Left lobe of liver (tissue), 2 donors: ENCODE results near the gene KPRP. TPM values are rescaled to one million over a fixed set of nuclear protein-coding genes. Genes with fewer than 3 reads are reported as not detected.

Experiments
- ATAC-seq: fragments of 200-7000 bp; cut with Tn5 transposase; one replicate; pipeline ENCODE4 v1.9.1; 2020; ENCODE audit warnings: mild to moderate bottlenecking, moderate library complexity
- DNase-seq: peaks from one replicate; pipeline ENCODE4 v3.0.0-alpha.2; 2020; ENCODE audit warnings: low spot score
- total RNA-seq: library from RNA; stranded (reverse); gene quantifications from one replicate; pipeline ENCODE4 v1.2.1, GENCODE V29; 2021
- donor health status: DM: no; HTN: no; CAD: no; lungs with moderate emphysema.
- donor health status: DM: no; HTN: yes; CAD: no.

KPRP gene
- total RNA-seq = not detected

- no peak for DNase-seq
Measured at GRCh38 chr1:152757747-152758146, at the start of gene KPRP. Gene KPRP, plus strand, starts transcription at chr1:152758025. Its CDS starts 1,564 bp downstream, at chr1:152759589.

GRCh38 chr1:152718238-152718637, 39.6 kb upstream of the KPRP start:
- DNase-seq = no peak
- ATAC-seq = no peak

More at GRCh38 chr1:152757747-152758146, at the start of gene KPRP:
- ATAC-seq = no peak

- no peak for DNase-seq
- no peak for ATAC-seq
Measured at GRCh38 chr1:152725261-152725660, 32.6 kb upstream of the KPRP start.

GRCh38 chr1:152728986-152729385, 28.8 kb upstream of the KPRP start:
- no peak for ATAC-seq
- DNase-seq = no peak

- ATAC-seq (peak; percentile 79), DNase-seq (no peak)
Measured at GRCh38 chr1:152735648-152736047, 22.2 kb upstream of the KPRP start.

GRCh38 chr1:152737997-152738396, 19.8 kb upstream of the KPRP start:
- no peak for ATAC-seq

GRCh38 chr1:152739841-152740240, 18.0 kb upstream of the KPRP start:
- ATAC-seq = no peak
- DNase-seq = no peak

More at GRCh38 chr1:152737997-152738396, 19.8 kb upstream of the KPRP start:
- DNase-seq = no peak

GRCh38 chr1:152741656-152742055, 16.2 kb upstream of the KPRP start:
- ATAC-seq (no peak), DNase-seq (no peak)

- ATAC-seq (no peak), DNase-seq (no peak)
Measured at GRCh38 chr1:152743371-152744145, 14.3 kb upstream of the KPRP start.

- peak; percentile 27 for ATAC-seq
- no peak for DNase-seq
Measured at GRCh38 chr1:152745289-152745704, 12.5 kb upstream of the KPRP start.

- DNase-seq (no peak), ATAC-seq (no peak)
Measured at GRCh38 chr1:152745765-152746444, 11.9 kb upstream of the KPRP start.

GRCh38 chr1:152747831-152748230, 10.0 kb upstream of the KPRP start:
- ATAC-seq = no peak

GRCh38 chr1:152752225-152752624, 5.6 kb upstream of the KPRP start:
- DNase-seq = no peak
- ATAC-seq = no peak

More at GRCh38 chr1:152747831-152748230, 10.0 kb upstream of the KPRP start:
- no peak for DNase-seq

- ATAC-seq (no peak), DNase-seq (no peak)
Measured at GRCh38 chr1:152753586-152753985, 4.2 kb upstream of the KPRP start.

GRCh38 chr1:152756872-152757271, 953 bp upstream of the KPRP start:
- no peak for DNase-seq
- ATAC-seq = no peak

GRCh38 chr1:152758636-152759035, 811 bp downstream of the KPRP start:
- no peak for ATAC-seq
- no peak for DNase-seq

- DNase-seq (no peak), ATAC-seq (no peak)
Measured at GRCh38 chr1:152759453-152760173, 1.8 kb downstream of the KPRP start.

GRCh38 chr1:152760551-152761190, 2.8 kb downstream of the KPRP start:
- DNase-seq (no peak), ATAC-seq (no peak)

GRCh38 chr1:152761609-152762213, 3.9 kb downstream of the KPRP start:
- ATAC-seq = no peak
- DNase-seq = no peak

- ATAC-seq (no peak), DNase-seq (no peak)
Measured at GRCh38 chr1:152768847-152769533, 11.2 kb downstream of the KPRP start.
